Head of caudate nucleus (tissue), 42 donors: ENCODE measurements around the gene TBC1D9.
"Not testable (repeated sequence)": the region's sequence is repeated elsewhere in the genome, so short reads cannot be mapped to it uniquely, and the experiment has no call there.

ENCODE experiments used
- DNase-seq, 42 donors: peaks; one replicate each; pipeline versions ENCODE4 v3.0.0 to v3.0.0-alpha.2; 2020 to 2021; ENCODE audit warnings: mixed read lengths in 7 of 42
- intact Hi-C: fragments of 100-400 bp; cut with DNase I; formaldehyde crosslinking; loops from one replicate; pipeline ENCODE4 v1.15.0; 2022

Gene TBC1D9

DNA sequence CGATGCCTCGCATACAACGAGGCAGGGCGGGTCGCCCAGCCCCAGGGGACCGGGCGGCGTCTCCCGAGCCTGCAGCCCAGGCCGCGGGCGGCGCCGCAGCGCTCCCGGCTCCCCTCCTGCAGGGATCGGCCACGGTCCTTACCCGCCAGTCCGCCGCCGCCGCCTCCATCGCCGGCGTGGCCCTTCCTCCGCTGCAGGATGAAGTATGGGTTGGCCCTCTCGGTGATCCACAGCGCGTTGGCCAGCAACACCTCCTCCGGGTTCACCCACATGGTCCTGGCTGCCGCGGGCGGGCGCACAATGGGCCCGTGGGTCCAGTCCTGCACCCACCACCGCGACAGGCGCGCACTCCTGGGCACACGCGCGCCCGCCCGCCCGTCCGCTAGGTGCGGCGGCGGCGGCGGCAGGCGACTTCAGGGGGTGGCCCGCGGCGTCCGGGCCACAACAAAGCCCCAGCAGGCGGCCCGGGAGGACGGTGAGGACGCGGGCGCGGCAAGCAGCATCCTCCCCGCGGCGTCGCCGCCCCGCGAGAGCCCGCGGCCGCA, 339 bp downstream of the TBC1D9 start:
- intact Hi-C loops = no loop called here
- DNase-seq = peak in 38 of 42 donors; percentile 9 to 66 (median 32)

DNA sequence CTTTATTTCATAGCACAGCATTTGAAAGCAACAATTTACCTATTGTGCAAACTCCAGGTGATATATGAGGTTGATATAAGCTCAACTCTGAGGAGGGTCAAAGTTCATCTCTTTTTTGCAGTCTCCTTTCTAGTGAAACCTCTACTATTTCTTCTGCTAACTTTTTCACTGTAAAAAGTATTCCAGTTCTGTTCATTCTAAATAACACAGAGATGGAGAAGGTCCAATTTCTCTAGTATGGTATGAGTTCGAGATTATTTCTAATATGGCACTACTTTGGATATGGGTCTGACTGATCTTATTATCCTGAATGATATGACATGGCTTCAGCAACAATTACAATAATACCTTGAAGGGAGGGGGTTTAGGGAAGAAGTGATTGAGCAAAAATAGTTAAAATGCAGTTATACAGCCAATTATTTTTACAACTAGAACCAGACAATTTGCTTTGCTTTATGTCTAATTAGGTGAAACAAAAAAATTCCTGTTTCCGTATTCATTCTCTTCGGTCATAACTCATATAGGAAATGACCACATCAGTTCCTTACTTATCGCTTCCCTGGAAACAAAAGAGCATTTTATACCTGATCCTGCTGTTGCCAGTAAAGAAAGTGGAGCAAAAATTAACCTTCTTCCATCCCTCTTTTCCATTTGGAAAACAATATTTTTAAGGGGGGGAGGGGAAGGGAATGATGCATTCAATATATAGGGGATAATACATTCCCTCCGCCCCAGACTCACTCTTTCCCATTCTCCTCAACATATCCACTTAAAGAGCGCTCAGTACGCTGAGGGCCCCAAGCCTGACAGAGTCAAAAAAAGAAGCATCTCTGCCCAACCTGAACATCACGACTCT, 1.0 kb downstream of the TBC1D9 start:
- intact Hi-C loops = no loop called here
- DNase-seq = peak in 1 of 42 donors; percentile 6

DNA sequence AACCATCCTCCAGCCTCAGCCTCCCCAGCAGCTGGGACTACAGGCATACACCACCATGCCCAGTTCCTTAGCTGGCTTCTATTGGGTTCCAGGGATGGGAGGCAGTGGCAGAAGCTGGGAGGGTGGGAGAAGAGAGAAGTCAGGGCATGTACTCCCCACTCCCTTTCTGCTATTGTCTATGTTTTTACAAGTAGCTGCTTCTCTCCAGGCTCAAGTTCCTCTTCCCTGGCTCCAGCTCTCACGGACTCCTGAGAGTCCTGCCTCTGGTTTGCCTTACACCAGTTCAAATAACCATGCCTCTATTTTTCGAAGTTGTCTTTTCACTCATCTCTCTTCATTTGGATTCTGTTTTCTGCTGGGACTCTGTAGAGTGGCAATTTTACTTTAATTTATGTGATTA, 2.9 kb downstream of the TBC1D9 start:
- DNase-seq = no peak
- intact Hi-C loops = no loop called here

DNA sequence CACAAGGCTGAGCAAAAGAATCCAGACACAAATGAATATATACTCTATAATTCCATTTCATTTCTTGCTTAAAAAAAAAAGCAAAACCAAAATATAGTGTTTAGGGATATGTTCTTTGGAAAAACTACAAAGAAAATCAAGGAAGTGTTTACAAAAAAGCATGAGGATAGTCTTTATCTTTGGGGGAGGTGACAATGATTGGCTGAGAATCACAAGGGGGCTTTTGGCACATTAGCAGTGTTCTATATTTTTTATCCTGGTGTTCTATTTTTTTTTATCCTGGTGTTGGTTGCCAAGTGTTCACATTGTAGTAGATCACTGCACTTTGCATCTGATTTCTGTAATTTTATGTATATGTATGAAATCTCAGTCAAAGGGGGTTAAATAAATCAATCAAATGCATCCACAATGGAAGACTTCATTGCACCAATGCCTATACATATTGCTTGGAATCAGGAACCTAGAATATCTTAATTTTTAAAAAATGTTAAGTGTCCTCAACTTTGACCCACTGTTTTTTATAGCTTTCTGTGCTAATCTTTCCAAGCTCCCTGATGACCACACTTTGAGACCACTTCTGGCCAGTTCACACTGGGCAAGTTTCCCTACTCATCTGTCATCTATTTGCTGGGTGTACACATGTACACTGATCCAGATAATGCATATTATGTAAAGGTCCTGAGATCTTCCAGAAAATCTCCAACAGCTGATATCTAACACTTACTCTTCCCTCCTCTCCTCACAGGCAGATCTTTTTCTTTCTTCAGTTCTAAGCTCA, 3.7 kb downstream of the TBC1D9 start:
- DNase-seq = no peak
- intact Hi-C loops = no loop called here

DNA sequence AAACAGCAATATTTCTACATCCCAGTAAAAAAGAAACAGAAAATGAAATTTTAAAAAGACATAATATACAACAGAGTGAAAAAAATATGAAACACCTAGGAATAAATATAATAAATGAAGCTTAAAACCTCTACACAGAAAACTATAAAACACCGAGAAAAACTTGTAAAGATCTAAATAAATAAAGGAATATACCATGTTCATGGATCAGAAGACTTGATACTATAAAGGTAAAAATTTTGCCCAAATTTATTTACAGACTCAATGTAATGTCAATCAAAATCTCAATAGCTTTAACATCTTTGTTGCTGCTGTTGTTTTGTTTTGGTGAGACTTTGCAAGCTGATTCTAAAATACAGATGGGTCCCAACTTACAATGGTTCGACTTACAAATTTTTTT, 5.7 kb downstream of the TBC1D9 start:
- intact Hi-C loops = no loop called here
- no peak for DNase-seq

DNA sequence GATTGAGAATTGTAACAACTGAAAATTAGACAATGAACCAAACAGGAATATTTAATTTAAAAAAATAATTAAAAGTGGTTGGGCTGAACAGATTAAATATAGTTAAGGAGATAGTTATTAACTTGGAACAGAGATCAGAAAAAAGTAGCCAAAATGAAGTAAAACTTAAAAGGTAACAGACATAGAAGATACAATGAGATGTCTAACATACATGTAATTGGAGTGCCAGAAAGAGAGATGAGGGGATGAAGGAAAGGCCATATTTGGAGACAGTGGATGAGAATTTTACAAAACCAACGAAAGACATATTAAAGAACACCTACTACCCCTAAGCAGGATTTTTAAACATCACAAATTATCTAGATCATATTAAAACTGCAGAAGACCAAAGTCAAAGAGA, 8.0 kb downstream of the TBC1D9 start:
- intact Hi-C loops = no loop called here
- no peak for DNase-seq

DNA sequence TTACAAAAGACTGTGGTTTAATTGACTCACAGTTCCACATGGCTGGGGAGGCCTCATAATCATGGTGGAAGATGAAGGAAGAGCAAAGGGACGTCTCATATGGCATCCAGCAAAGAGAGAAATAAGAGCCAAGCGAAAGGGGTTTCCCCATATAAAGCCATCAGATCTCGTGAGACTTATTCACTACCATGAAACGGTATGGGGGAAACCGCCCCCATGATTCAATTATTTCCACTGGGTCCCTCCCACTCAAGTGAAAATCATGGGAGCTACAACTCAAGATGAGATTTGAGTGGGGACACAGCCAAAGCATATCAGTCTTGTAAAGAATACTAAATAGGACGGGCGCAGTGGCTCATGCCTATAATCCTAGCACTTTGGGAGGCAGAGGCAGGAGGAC, 9.6 kb downstream of the TBC1D9 start:
- DNase-seq, intact Hi-C loops: not testable (repeated sequence)

DNA sequence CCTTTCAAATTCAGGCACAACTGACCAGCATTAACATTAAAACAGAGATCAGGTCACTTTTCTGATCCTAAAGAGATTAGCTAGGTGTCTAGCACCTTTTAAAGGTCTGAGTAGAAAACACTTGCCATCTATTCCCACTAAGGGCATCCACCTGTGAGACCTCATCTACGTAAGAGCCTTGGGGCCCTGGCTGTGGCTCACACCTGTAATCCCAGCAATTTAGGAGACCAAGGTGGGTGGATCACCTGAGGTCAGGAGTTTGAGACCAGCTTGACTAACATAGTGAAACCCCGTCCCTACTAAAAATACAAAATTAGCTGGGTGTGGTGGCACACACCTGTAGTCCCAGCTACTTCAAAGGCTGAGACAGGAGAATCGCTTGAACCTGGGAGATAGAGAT, 11.8 kb downstream of the TBC1D9 start:
- intact Hi-C loops = no loop called here
- DNase-seq = no peak

DNA sequence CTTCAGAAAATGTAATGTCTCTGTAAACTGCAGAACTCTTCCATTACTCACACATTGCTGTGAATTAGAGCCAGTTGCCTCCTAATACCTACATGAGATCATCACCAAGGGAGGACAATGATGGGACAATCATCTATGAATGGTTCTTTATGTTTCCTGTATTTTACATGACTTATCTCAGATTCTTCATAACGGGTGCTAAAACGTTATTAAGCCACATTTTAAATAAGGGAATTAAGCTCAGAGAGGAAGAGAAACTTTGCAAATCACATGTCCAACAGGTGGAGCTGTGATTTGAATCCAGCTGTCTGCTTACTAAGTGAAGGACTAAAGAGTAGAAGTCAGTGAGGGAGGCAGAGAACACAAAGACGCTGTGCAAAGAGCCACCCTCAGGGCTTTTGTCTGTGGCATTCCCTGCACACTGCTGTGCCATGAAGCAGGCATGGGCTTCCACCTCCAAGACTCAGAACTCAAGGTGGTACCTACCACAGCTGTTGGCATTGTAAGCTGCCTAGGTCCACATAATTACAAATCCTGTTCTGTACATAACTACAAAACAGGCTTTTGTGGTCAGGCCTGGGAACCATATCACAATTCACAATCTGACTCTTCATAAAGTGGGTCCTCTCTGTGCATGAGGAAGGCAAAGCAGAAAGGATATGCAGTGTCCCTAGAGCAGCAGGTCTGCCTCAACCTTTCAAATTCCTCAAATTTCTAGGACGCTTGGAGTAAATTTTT, 12.8 kb downstream of the TBC1D9 start:
- no peak for DNase-seq
- intact Hi-C loops = no loop called here

DNA sequence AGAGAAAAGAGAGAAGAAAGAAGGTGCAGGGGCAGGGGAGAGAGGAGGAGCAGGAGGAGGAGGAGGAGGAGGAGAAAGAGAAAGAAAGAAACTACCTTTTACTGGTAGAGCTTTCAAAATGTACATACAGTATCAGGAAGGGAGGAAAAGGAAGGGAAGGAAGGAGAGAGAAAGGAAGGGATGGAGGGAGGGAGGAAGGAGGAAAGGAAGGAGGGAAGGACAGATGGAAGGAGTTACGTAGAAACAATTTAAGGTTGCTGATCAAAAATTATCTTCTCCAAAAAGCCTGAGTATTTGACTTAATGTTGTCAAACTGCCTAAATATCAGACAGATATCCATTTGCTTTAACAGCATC, 13.4 kb downstream of the TBC1D9 start:
- no peak for DNase-seq
- intact Hi-C loops = no loop called here

DNA sequence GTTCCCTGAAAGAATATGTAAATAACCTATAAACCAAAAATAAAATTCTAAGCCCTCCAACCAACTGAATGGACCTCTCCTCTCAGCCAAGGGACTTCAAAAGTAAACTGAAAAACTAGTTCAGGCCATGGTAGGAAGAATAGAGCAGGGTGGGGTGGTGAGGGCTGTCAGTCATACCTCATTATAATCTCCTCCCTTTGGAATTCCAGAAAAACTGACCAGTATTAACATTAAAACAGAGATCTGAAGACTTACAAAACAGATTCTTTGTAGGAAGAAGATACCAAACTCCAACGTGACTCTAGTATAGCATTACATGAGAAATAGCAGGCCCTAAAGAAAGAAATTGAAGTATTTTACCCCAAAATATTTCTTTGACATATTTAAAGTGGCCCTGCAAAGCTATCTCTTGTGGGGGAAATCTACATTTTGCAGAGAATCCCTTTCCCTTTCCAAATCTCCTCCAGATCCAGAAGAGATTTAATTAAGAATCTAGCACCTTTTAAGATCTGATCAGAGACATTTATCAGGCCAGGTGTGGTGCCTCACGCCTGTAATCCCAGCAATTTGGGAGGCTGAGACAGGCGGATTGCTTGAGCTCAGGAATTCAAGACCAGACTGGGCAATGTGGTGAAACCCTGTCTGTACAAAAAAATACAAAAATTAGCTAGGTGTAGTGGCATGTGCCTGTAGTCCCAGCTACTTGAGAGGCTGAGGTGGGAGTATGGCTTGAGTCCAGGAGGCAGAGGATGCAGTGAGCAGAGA, 15.1 kb downstream of the TBC1D9 start:
- no peak for DNase-seq
- intact Hi-C loops = no loop called here

DNA sequence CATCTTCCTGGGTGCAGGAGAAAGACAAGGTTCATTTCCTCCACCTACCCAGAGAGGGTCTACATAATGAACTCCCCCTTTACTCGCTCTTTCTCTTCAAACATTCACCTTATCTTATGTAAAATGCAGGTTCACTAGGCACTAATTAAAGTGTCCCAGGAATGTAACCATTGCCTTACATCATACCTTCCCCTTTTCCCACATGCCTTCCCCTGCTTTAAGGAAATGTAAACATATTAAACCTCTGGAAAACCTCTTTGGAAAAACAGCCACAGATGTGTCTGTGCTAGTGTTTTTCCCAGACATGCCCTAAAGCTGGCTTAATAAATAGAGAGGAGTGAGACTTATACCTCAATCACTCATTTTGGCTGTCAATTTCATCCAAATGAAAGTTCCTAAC, 15.8 kb downstream of the TBC1D9 start:
- no peak for DNase-seq
- intact Hi-C loops = no loop called here

DNA sequence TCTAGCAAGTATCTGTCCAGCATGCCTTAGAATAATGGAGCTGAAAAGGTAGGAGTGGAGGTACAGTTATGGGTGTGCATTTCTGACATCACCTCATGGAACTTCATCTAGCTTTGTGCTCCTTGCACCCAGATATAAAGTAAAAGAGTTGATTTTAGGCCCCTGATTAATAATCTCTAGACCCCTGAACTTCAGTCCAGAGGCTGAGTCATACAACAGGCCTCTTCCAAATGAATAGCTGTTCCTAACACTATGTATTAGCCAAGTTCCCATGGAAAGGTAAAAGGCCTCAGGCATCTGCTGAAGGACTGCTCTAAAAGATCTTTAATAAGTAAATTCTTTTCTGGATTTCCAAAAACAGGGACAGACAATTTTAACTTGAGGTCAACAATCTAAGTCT, 16.2 kb downstream of the TBC1D9 start:
- no peak for DNase-seq
- intact Hi-C loops = no loop called here

DNA sequence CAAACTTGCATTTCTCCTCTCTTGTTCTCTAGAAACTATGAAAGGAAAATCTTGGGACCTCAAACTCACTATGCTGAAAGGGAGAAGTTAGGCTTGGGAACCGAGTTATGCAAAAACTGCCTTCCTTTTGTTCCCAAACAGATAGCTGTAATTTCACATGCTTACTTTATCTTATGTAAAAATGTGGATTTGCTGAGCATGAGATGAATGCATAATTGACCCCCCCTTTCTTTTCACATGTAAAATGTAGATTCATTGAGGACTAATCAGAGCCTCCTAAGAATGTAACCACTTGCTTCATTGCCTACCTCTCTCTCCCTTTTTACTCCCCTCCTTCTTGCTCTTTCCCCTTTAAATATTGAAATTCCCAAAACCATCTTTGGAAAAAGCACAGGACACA, 18.0 kb downstream of the TBC1D9 start:
- no peak for DNase-seq
- intact Hi-C loops = no loop called here

DNA sequence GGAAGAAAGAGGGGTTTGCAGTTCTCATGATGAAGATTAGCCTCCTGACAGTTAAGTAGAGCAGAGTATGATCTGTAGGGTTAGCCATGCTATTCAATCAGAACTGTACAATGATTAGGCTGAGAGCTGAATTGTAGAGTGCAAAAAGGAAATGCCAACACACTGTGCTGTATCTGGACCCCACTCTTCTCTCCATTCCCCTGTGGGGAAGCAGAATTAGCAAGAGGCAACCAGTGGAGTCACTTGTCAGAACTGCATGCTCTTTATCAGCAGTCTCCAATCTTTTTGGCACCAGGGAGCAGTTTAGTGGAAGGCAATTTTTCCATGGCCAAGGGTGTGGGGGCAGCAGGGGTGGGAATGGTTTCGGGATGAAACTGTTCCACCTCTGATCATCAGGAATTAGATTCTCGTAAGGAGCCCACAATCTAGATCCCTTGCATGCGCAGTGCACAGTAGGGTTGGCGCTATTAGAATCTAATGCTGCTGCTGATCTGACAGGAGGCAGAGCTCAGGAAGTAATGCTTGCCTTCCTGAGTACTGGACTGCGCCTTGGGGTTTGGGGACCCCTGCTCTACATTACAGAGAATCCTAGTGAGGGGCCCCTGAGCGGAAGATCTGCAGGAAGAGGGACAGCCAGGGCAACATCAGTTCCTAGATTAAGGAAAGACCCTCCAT, 19.4 kb downstream of the TBC1D9 start:
- no peak for DNase-seq

DNA sequence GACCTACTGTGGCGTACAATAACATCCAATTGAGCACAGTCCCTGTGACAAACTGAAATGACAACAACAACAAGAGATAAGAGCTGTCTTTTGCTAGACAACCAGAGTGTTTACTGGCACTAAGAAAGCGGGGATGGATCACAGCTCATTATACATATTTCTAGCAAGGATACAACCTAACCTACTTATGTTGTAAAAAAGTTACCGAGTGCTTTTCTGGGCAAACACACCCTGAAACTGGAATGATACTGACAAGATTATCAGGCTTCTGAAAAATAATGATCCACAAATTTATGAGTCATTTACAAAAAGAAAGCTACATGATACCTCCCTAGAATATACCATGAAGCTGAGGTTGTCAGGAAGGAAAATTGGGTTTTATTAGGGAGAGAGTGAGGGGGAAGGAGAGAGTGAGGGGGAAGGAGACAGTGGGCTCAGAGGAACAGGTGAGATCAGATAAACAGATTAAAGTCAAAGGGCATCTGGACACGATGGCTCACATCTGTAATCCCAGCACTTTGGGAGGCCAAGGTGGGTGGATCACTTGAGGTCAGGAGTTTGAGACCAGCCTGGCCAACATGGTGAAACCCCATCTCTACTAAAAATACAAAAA, 20.3 kb downstream of the TBC1D9 start:
- intact Hi-C loops = no loop called here
- no peak for DNase-seq

More for the DNA sequence above, 19.4 kb downstream of the TBC1D9 start:
- intact Hi-C loops = no loop called here

DNA sequence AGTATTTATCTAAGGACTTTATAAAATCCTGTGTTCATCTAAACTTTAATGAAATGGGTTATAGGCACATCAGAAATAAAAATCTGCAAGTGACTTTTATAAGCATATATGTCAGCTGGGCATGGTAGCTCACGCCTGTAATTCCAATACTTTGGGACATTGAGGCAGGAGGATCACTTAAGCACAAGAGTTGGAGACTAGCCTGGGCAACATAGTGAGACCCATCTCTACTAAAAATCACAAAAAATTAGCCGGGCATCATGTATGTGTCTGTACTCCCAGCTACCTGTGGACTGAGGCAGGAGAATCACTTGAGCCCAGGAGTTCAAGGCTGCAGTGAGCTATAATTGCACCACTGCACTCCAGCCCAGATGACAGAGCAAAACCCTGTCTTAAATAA, 20.9 kb downstream of the TBC1D9 start:
- no peak for DNase-seq
- intact Hi-C loops = no loop called here

DNA sequence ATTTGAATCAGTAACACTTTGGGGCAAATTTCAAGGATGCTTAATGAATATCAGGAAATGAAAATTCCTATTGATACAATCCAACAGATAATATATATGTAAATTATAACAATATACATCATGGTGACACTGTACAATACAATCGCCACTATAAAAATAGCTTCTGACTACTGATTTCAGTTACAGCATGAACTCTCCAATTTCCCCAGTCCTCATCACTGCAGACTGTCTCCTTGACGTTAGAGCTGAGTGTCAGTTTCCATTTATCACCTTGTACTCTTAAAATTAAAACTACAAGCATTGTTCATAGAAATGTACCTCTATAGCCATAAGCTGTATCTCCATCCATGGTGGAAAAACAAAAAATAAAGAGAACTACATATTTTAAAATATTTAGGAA, 23.4 kb downstream of the TBC1D9 start:
- DNase-seq = no peak
- intact Hi-C loops = no loop called here
